K562 (cell line): ENCODE measurements around the gene PTPN11. TPM values are rescaled to one million over a fixed set of nuclear protein-coding genes. Genes with fewer than 3 reads are reported as not detected.

Experiments used
- EZH2 ChIP-seq: IDR thresholded peaks from 2 replicates; pipeline ENCODE4 v1.6.1; 2012; ENCODE audit warnings: low read depth, mild to moderate bottlenecking, inconsistent platforms, low read length, borderline replicate concordance
- HNRNPLL ChIP-seq: fragments of 200-400 bp; formaldehyde crosslinking; IDR thresholded peaks from 2 replicates; pipeline ENCODE4 v1.6.1; 2017; ENCODE audit warnings: low read length, low read depth, mild to moderate bottlenecking; ENCODE audit not compliant: poor library complexity, severe bottlenecking
- KDM1A ChIP-seq, 2 experiments: fragments of 450-650 bp; IDR thresholded peaks; 2 replicates each; pipeline ENCODE4 v1.6.1; 2016; ENCODE audit warnings: mild to moderate bottlenecking in 2 of 2
- NCOA4 ChIP-seq: fragments of 450-650 bp; IDR thresholded peaks from 2 replicates; pipeline ENCODE4 v1.6.1; 2018; ENCODE audit warnings: mild to moderate bottlenecking; ENCODE audit not compliant: partially characterized antibody
- SMARCC2 ChIP-seq: fragments of 450-650 bp; IDR thresholded peaks from 2 replicates; pipeline ENCODE4 v1.6.1; 2017; ENCODE audit warnings: antibody characterized with exemption, moderate library complexity, mild to moderate bottlenecking, low read depth
- SRF ChIP-seq, 2 experiments: fragments of 250-450, 450-650 bp in 1 of 2; sonication (Bioruptor Pico) in 1 of 2; sonication (generic) in 1 of 2; formaldehyde crosslinking; IDR thresholded peaks; 2 replicates each; pipeline versions ENCODE4 v1.5.0 to v1.5.1; 2020 to 2022; ENCODE audit warnings: mild to moderate bottlenecking in 1 of 2, missing genetic modification reagents in 1 of 2
- VEZF1 ChIP-seq: fragments of 200-800 bp; sonication (Bioruptor generic); IDR thresholded peaks from 2 replicates; pipeline ENCODE4 v1.6.1; 2017; ENCODE audit warnings: missing genetic modification characterization, missing compliant biosample characterization
- XRCC4 ChIP-seq: IDR thresholded peaks from one replicate; pipeline ENCODE4 v1.6.1; 2011; ENCODE audit not compliant: insufficient read depth, insufficient read length; ENCODE audit errors: extremely low read depth
- ZZZ3 ChIP-seq: fragments of 450-650 bp; IDR thresholded peaks from 2 replicates; pipeline ENCODE4 v1.6.1; 2016; ENCODE audit warnings: antibody characterized with exemption, mild to moderate bottlenecking, moderate library complexity
- polyA plus RNA-seq, 8 experiments: library from polyadenylated mRNA; depleted of rRNA in 4 of 8; stranded (reverse) in 5 of 8; unstranded in 3 of 8; fragments of >200 nt; fragmentation: Nextera tagmentation in 2 of 8; fragmentation: Illumina TruSeq in 1 of 8; extraction: Ambion mirVana in 2 of 8; extraction: Trizol in 1 of 8; gene quantifications; 2 replicates each; pipeline versions ENCODE4 v1.2.1 to v1.2.3, GENCODE V29; 2011 to 2014; ENCODE audit warnings: inconsistent platforms in 1 of 8, missing spikeins in 1 of 8
- total RNA-seq, 7 experiments: library from RNA; depleted of rRNA in 6 of 7; stranded (reverse); fragments of >200 nt in 6 of 7; fragmentation: Illumina TruSeq in 2 of 7; extraction: Trizol in 2 of 7; gene quantifications; 2 replicates each; pipeline versions ENCODE4 v1.2.1 to v1.2.3, GENCODE V29; 2011 to 2021; ENCODE audit warnings: low replicate concordance in 1 of 7
- TF ChIP-seq, protein P1 (sequence below): sonication (generic); formaldehyde crosslinking; IDR thresholded peaks from 2 replicates; pipeline ENCODE4 v1.8.1; 2022; ENCODE audit warnings: missing genetic modification reagents
- TF ChIP-seq, protein P2 (sequence below): fragments of 450-650 bp; formaldehyde crosslinking; IDR thresholded peaks from 2 replicates; pipeline ENCODE4 v1.4.0; 2020; ENCODE audit warnings: mild to moderate bottlenecking, moderate library complexity
- TF ChIP-seq, protein P3 (sequence below): sonication (generic); formaldehyde crosslinking; IDR thresholded peaks from 2 replicates; pipeline ENCODE4 v1.8.0; 2022; ENCODE audit warnings: missing genetic modification reagents, mild to moderate bottlenecking, moderate library complexity, borderline replicate concordance
- TF ChIP-seq, protein P4 (sequence below): sonication (generic); formaldehyde crosslinking; IDR thresholded peaks from 2 replicates; pipeline ENCODE4 v1.4.0; 2020; ENCODE audit warnings: mild to moderate bottlenecking, missing genetic modification reagents

Gene PTPN11
- total and polyA plus RNA-seq, 9 of the 15 experiments (the other 6 are each of a cell fraction or from before 2014, with no cell fraction given) = 22.5 to 126 (median 79.7) TPM

DNA sequence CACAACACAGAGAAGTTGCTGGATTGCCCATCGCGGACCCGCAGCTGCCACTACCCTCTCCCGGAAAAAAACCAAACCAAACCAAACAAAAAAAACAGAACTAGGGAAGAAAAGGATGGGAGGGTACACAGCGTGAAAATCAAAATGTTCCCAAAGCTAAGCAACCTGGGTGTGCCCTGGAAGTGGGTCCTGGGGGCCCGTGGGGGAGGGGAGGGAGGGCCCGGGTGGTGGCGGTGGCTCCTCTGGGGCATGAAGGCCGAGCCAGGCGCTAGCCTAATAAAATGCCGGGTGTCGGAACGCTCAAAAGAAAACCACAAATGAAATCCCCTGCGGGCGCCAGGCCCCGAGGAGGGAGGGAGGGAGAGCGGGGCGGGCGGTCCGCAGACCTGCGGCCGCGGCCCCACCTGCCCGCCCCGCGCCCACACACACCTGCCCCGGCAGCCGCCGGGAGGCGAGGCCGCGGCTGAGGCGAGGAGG is 37.3 kb upstream of the PTPN11 start (continued):
- TF ChIP-seq KDM1A (IDR thresholded peaks at IDR 0.05) = peak in 1 of 2 experiments; percentile 57; a peak in 2 of 4 replicates
- peak; percentile 16 for TF ChIP-seq NCOA4
- no peak for TF ChIP-seq ZZZ3
- TF ChIP-seq SMARCC2 = no peak
- peak; percentile 40 for TF ChIP-seq VEZF1 (CRISPR knock-in tag)
- TF ChIP-seq, protein P1, sequence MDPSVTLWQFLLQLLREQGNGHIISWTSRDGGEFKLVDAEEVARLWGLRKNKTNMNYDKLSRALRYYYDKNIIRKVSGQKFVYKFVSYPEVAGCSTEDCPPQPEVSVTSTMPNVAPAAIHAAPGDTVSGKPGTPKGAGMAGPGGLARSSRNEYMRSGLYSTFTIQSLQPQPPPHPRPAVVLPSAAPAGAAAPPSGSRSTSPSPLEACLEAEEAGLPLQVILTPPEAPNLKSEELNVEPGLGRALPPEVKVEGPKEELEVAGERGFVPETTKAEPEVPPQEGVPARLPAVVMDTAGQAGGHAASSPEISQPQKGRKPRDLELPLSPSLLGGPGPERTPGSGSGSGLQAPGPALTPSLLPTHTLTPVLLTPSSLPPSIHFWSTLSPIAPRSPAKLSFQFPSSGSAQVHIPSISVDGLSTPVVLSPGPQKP (CRISPR knock-in tag) = no peak
- TF ChIP-seq EZH2 = no peak
- no peak for TF ChIP-seq HNRNPLL
- TF ChIP-seq, protein P2, sequence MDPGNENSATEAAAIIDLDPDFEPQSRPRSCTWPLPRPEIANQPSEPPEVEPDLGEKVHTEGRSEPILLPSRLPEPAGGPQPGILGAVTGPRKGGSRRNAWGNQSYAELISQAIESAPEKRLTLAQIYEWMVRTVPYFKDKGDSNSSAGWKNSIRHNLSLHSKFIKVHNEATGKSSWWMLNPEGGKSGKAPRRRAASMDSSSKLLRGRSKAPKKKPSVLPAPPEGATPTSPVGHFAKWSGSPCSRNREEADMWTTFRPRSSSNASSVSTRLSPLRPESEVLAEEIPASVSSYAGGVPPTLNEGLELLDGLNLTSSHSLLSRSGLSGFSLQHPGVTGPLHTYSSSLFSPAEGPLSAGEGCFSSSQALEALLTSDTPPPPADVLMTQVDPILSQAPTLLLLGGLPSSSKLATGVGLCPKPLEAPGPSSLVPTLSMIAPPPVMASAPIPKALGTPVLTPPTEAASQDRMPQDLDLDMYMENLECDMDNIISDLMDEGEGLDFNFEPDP (CRISPR knock-in tag) = no peak
- TF ChIP-seq, protein P3, sequence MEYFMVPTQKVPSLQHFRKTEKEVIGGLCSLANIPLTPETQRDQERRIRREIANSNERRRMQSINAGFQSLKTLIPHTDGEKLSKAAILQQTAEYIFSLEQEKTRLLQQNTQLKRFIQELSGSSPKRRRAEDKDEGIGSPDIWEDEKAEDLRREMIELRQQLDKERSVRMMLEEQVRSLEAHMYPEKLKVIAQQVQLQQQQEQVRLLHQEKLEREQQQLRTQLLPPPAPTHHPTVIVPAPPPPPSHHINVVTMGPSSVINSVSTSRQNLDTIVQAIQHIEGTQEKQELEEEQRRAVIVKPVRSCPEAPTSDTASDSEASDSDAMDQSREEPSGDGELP = peak; percentile 29; the same call in 1 of the 2 replicates
- TF ChIP-seq, protein P4, sequence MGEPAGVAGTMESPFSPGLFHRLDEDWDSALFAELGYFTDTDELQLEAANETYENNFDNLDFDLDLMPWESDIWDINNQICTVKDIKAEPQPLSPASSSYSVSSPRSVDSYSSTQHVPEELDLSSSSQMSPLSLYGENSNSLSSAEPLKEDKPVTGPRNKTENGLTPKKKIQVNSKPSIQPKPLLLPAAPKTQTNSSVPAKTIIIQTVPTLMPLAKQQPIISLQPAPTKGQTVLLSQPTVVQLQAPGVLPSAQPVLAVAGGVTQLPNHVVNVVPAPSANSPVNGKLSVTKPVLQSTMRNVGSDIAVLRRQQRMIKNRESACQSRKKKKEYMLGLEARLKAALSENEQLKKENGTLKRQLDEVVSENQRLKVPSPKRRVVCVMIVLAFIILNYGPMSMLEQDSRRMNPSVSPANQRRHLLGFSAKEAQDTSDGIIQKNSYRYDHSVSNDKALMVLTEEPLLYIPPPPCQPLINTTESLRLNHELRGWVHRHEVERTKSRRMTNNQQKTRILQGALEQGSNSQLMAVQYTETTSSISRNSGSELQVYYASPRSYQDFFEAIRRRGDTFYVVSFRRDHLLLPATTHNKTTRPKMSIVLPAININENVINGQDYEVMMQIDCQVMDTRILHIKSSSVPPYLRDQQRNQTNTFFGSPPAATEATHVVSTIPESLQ (CRISPR knock-in tag) = no peak
- TF ChIP-seq XRCC4 = no peak
- TF ChIP-seq SRF (CRISPR knock-in tag; IDR thresholded peaks at IDR 0.05) = no peak
